Hepatocyte (in vitro differentiated cells): ENCODE measurements around the gene ROR1. TPM values are rescaled to one million over a fixed set of nuclear protein-coding genes. Genes with fewer than 3 reads are reported as not detected.

ENCODE experiments used
- DNase-seq: peaks from one replicate; pipeline ENCODE4 v3.0.0-alpha.2; 2016; ENCODE audit warnings: low spot score
- H2AFZ ChIP-seq: fragments of 200-600 bp; sonication (generic); 2 replicates; pipeline ENCODE4 v1.6.0; 2016; ENCODE audit warnings: antibody characterized with exemption, mild to moderate bottlenecking
- H3K27ac ChIP-seq: fragments of 200-600 bp; sonication (generic); 2 replicates; pipeline ENCODE4 v1.5.1; 2016; ENCODE audit warnings: mild to moderate bottlenecking
- H3K27me3 ChIP-seq: fragments of 200-600 bp; sonication (generic); 2 replicates; pipeline ENCODE4 v1.6.1; 2016
- H3K36me3 ChIP-seq: fragments of 200-600 bp; sonication (generic); replicated peaks from 2 replicates; pipeline ENCODE4 v1.5.1; 2016; ENCODE audit warnings: low read depth; ENCODE audit not compliant: insufficient read depth
- H3K4me1 ChIP-seq: fragments of 200-600 bp; sonication (generic); 2 replicates; pipeline ENCODE4 v1.5.1; 2016; ENCODE audit warnings: mild to moderate bottlenecking, moderate library complexity; ENCODE audit not compliant: insufficient read depth
- H3K4me2 ChIP-seq: fragments of 200-600 bp; sonication (generic); 2 replicates; pipeline ENCODE4 v1.6.0; 2016
- H3K4me3 ChIP-seq: fragments of 200-600 bp; sonication (generic); 2 replicates; pipeline ENCODE4 v1.5.1; 2016; ENCODE audit warnings: mild to moderate bottlenecking
- H3K79me2 ChIP-seq: fragments of 200-600 bp; sonication (generic); 2 replicates; pipeline ENCODE4 v1.6.0; 2017; ENCODE audit warnings: mild to moderate bottlenecking
- H3K9me2 ChIP-seq: fragments of 200-600 bp; sonication (generic); replicated peaks from 2 replicates; pipeline ENCODE4 v1.6.0; 2017; ENCODE audit warnings: mild to moderate bottlenecking; ENCODE audit not compliant: insufficient read depth
- H3K9me3 ChIP-seq: fragments of 200-600 bp; sonication (generic); 2 replicates; pipeline ENCODE4 v1.5.1; 2016; ENCODE audit warnings: low read depth, mild to moderate bottlenecking
- H4K20me1 ChIP-seq: fragments of 200-600 bp; sonication (generic); 2 replicates; pipeline ENCODE4 v1.6.0; 2016; ENCODE audit warnings: mild to moderate bottlenecking; ENCODE audit not compliant: insufficient read depth, poor library complexity, severe bottlenecking
- CTCF ChIP-seq: fragments of 200-600 bp; sonication (generic); IDR thresholded peaks from 2 replicates; pipeline ENCODE4 v1.5.1; 2016; ENCODE audit warnings: antibody characterized with exemption, mild to moderate bottlenecking; ENCODE audit not compliant: poor library complexity
- EZH2 ChIP-seq: fragments of 200-600 bp; sonication (generic); IDR thresholded peaks from 2 replicates; pipeline ENCODE4 v1.6.1; 2016; ENCODE audit warnings: antibody characterized with exemption, mild to moderate bottlenecking, borderline replicate concordance
- EZH2phosphoT487 ChIP-seq: fragments of 200-600 bp; sonication (generic); IDR thresholded peaks from one replicate; pipeline ENCODE4 v1.6.1; 2018; ENCODE audit warnings: antibody characterized with exemption, mild to moderate bottlenecking, low read depth, moderate library complexity; ENCODE audit not compliant: unreplicated experiment, severe bottlenecking
- WGBS: methylation state at CpG from one replicate; pipeline ENCODE4 v1.1.6; 2016; ENCODE audit warnings: low lambda C conversion rate; ENCODE audit errors: missing lambda C conversion rate; 5-methylcytosine and 5-hydroxymethylcytosine counted together
- polyA plus RNA-seq: library from polyadenylated mRNA; unstranded; fragments of >200 nt; fragmentation: Nextera tagmentation; extraction: Ambion mirVana; gene quantifications from 2 replicates; pipeline ENCODE4 v1.2.1, GENCODE V29; 2016
- total RNA-seq: library from RNA; depleted of rRNA; stranded (reverse); fragments of >200 nt; gene quantifications from 2 replicates; pipeline ENCODE4 v1.2.3, GENCODE V29; 2014

ROR1 gene
- total and polyA plus RNA-seq, 2 experiments from 2014 or later = 16.4 to 27.7 TPM

- no peak overlapping the region for H2AFZ ChIP-seq
- no peaks in the 10 kb centered on the region for H3K36me3 ChIP-seq
- no peak overlapping the region for H3K27ac ChIP-seq
- no peak overlapping the region for H3K4me3 ChIP-seq
- H4K20me1 ChIP-seq = no peaks in the 10 kb centered on the region
- H3K4me2 ChIP-seq = no peak overlapping the region
- no peaks in the 10 kb centered on the region for H3K4me1 ChIP-seq
- TF ChIP-seq CTCF (no peak), EZH2phosphoT487 (no peak), EZH2 (no peak)
- no peaks in the 10 kb centered on the region for H3K9me2 ChIP-seq
- H3K79me2 ChIP-seq = no peaks in the 10 kb centered on the region
- no peaks in the 10 kb centered on the region for H3K27me3 ChIP-seq
- no peaks in the 10 kb centered on the region for H3K9me3 ChIP-seq
- WGBS = 48% methylated on average over 1 of the region's 1 CpG
- DNase-seq = no peak
Measured at GRCh38 chr1:64117492-64117891, 343.7 kb downstream of the ROR1 start.

GRCh38 chr1:64121766-64122385, 348.1 kb downstream of the ROR1 start:
- Histone ChIP-seq H3K4me2 (no peak overlapping the region), H3K79me2 (no peaks in the 10 kb centered on the region), H3K4me3 (no peak overlapping the region), H2AFZ (no peak overlapping the region), H3K36me3 (no peaks in the 10 kb centered on the region), H3K9me3 (no peaks in the 10 kb centered on the region), H4K20me1 (no peaks in the 10 kb centered on the region), H3K27me3 (no peaks in the 10 kb centered on the region), H3K9me2 (no peaks in the 10 kb centered on the region), H3K4me1 (no peaks in the 10 kb centered on the region), H3K27ac (no peak overlapping the region)
- no peak for DNase-seq
- 90% methylated on average over 1 of the region's 1 CpG for WGBS
- TF ChIP-seq CTCF = no peak
- no peak for TF ChIP-seq EZH2phosphoT487
- no peak for TF ChIP-seq EZH2

GRCh38 chr1:64122588-64122987, 348.8 kb downstream of the ROR1 start:
- Histone ChIP-seq H3K27ac (no peak overlapping the region), H3K4me3 (no peak overlapping the region), H3K4me1 (no peaks in the 10 kb centered on the region), H3K4me2 (no peak overlapping the region), H3K9me3 (no peaks in the 10 kb centered on the region), H4K20me1 (no peaks in the 10 kb centered on the region), H2AFZ (no peak overlapping the region), H3K79me2 (no peaks in the 10 kb centered on the region), H3K36me3 (no peaks in the 10 kb centered on the region), H3K9me2 (no peaks in the 10 kb centered on the region), H3K27me3 (no peaks in the 10 kb centered on the region)
- TF ChIP-seq EZH2 = no peak
- TF ChIP-seq EZH2phosphoT487 = no peak
- no peak for TF ChIP-seq CTCF
- WGBS = 91% methylated on average over 3 of the region's 3 CpGs
- no peak for DNase-seq
